Suprapubic skin (tissue), 3 donors: Measurements from ENCODE around the gene C11orf16.

Experiments used
- POLR2A ChIP-seq, 2 donors: fragments of 450-650 bp; IDR thresholded peaks; one replicate each; pipeline ENCODE4 v1.6.1; 2017; ENCODE audit warnings: antibody characterized with exemption in 2 of 2, mild to moderate bottlenecking in 2 of 2, moderate library complexity in 2 of 2
- TF ChIP-seq, protein P1 (sequence below), 2 donors: fragments of 200-600 bp in 1 of 2; fragments of 450-650 bp in 1 of 2; sonication (generic) in 1 of 2; IDR thresholded peaks; one replicate each; pipeline ENCODE4 v1.5.1; 2016 to 2019; ENCODE audit warnings: antibody characterized with exemption in 2 of 2, mild to moderate bottlenecking in 1 of 2, moderate library complexity in 1 of 2

DNA sequence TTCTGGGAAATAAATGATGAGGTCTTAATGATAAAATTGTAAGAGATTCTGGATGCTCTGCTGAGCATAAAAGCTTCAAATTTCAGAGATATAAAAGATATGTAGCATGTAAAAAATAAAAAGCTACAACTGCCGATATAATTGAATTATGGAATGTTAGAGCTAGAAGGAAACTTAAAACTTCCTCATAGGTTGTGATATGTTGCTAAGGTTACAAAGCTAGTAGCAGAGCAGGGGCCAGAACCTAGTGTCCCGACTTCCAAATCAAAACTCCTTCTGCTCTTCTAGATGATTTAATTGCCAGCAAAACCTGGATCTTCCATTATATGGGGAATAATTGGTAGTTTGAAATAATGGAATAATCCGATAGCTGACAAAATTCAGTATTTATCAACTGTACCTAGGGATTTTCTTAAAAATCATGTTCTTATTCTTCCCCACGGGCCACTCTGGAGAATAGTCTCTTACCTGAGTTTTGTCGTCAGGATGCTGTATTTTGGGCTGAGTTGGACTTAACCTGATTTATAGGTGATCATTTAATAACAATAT, 9.8 kb upstream of the C11orf16 start, which contains the start of gene ASCL3:
- TF ChIP-seq, protein P1, sequence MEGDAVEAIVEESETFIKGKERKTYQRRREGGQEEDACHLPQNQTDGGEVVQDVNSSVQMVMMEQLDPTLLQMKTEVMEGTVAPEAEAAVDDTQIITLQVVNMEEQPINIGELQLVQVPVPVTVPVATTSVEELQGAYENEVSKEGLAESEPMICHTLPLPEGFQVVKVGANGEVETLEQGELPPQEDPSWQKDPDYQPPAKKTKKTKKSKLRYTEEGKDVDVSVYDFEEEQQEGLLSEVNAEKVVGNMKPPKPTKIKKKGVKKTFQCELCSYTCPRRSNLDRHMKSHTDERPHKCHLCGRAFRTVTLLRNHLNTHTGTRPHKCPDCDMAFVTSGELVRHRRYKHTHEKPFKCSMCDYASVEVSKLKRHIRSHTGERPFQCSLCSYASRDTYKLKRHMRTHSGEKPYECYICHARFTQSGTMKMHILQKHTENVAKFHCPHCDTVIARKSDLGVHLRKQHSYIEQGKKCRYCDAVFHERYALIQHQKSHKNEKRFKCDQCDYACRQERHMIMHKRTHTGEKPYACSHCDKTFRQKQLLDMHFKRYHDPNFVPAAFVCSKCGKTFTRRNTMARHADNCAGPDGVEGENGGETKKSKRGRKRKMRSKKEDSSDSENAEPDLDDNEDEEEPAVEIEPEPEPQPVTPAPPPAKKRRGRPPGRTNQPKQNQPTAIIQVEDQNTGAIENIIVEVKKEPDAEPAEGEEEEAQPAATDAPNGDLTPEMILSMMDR (IDR thresholded peaks at IDR 0.05), result no peak
- TF ChIP-seq POLR2A (IDR thresholded peaks at IDR 0.05), result no peak
